Ishikawa (cell line): Measurements from ENCODE around the gene CFI.

Source experiments
- CREB1 ChIP-seq: IDR thresholded peaks from 2 replicates; pipeline ENCODE4 v1.6.1; 2012; ENCODE audit warnings: low read depth
- EGR1 ChIP-seq: IDR thresholded peaks from 2 replicates; pipeline ENCODE4 v1.6.1; 2012
- EP300 ChIP-seq: IDR thresholded peaks from 2 replicates; pipeline ENCODE4 v1.6.1; 2012; ENCODE audit warnings: borderline replicate concordance
- FOXM1 ChIP-seq: IDR thresholded peaks from 2 replicates; pipeline ENCODE4 v1.6.1; 2012; ENCODE audit warnings: low read depth, borderline replicate concordance
- MAX ChIP-seq: IDR thresholded peaks from 2 replicates; pipeline ENCODE4 v1.6.1; 2012
- NFIC ChIP-seq: IDR thresholded peaks from 2 replicates; pipeline ENCODE4 v1.6.1; 2012
- RAD21 ChIP-seq: IDR thresholded peaks from 2 replicates; pipeline ENCODE4 v1.6.1; 2012; ENCODE audit warnings: low read depth
- REST ChIP-seq: IDR thresholded peaks from 2 replicates; pipeline ENCODE4 v1.6.1; 2012; ENCODE audit warnings: low read depth, mild to moderate bottlenecking
- TAF1 ChIP-seq: IDR thresholded peaks from 2 replicates; pipeline ENCODE4 v1.6.1; 2012; ENCODE audit warnings: low read depth, mild to moderate bottlenecking
- TCF12 ChIP-seq: IDR thresholded peaks from 2 replicates; pipeline ENCODE4 v1.6.1; 2012; ENCODE audit warnings: low read depth
- TEAD4 ChIP-seq: IDR thresholded peaks from 2 replicates; pipeline ENCODE4 v1.6.1; 2012
- USF1 ChIP-seq: IDR thresholded peaks from 2 replicates; pipeline ENCODE4 v1.6.1; 2012
- YY1 ChIP-seq: IDR thresholded peaks from 2 replicates; pipeline ENCODE4 v1.6.1; 2012; ENCODE audit warnings: low read depth
- ZBTB7A ChIP-seq: IDR thresholded peaks from 2 replicates; pipeline ENCODE4 v1.6.1; 2012; ENCODE audit warnings: low read depth

CFI gene

GRCh38 chr4:109719604-109720003, 82.2 kb downstream of the CFI start:
- TF ChIP-seq USF1 (no peak), FOXM1 (no peak), RAD21 (no peak), EP300 (no peak), EGR1 (no peak), MAX (no peak), CREB1 (no peak), ZBTB7A (no peak), TEAD4 (no peak), REST (no peak), NFIC (no peak)

GRCh38 chr4:109718759-109719158, 83.0 kb downstream of the CFI start:
- TF ChIP-seq MAX (no peak), EGR1 (no peak), REST (no peak)

DNA sequence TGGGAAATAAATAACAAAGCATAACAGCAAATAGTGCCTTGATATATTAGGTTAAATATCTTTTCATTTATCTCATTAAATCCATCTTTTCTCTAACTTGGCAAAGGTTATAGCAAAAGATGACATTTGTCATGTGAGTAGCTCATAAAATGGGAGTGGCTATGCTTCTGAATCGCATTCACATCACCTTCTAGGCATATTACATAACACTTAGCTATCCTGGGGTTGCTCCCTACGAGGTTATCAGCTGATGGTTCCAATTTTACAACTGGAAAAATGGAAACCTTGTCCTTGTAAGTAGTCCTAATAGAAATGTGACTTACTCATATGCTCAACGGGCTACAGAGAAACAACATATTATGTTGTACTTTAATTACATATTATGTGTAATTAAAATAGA, 88.3 kb downstream of the CFI start:
- TF ChIP-seq FOXM1 (no peak), TCF12 (no peak)

DNA sequence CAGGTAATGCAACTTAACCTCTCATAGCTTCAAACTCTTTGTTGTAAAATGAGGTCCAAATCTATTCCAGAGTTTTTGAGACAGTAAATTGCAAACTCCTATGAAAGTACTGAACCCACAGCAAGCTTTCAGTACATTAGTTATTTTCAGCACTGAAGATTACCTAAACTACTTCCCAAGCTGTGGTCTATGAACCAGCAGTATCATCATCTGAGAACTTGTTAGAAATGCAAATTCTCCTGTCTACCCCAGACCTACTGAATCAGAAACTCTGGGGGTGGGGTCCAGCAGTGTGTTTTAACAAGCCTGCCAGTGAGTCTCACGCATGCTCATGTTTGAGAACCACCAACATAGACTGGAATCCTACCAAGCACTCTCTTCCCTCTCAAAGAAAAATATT, 92.8 kb downstream of the CFI start:
- TF ChIP-seq USF1 (no peak), REST (no peak), YY1 (no peak), EGR1 (no peak), ZBTB7A (no peak), NFIC (no peak)

- TF ChIP-seq USF1: no peak
- no peak for TF ChIP-seq TCF12
- TF ChIP-seq TAF1: no peak
- no peak for TF ChIP-seq REST
- TF ChIP-seq FOXM1: no peak
- no peak for TF ChIP-seq TEAD4
Observed at GRCh38 chr4:109708435-109708834, 93.4 kb downstream of the CFI start.
